ENCODE results near the gene VPS9D1.

DNA sequence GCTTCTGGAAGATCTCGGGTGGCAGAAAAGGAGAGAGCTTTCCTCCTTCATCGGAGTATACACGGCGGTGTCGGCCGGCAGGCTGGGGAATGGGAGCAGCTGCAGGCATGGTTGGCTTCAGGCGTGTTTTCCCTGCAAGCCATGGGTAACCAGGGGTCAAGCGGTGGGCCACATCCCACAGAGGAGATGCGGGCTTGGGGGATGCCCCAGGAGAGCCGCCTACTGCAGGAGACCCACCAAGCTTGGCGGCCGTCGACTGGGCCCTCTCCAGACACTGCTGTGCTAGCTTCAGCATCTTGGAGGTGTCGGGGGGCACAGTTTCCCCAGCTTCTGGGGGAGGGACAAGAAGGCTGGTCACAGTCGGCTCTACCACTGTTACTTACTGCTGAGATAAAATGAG, 4.2 kb downstream of the VPS9D1 start:
- TF ChIP-seq CTCF (IDR thresholded peaks at IDR 0.05), result no peak
- TF ChIP-seq HOXA7 (CRISPR knock-in tag; IDR thresholded peaks at IDR 0.05), result no peak
- no peak for TF ChIP-seq CEBPB (IDR thresholded peaks at IDR 0.05)
- TF ChIP-seq POLR2A (IDR thresholded peaks at IDR 0.05; ENCODE audit: low read length), result no peak
- TF ChIP-seq MAFK (IDR thresholded peaks at IDR 0.05; ENCODE audit: partially characterized antibody), result no peak
- TF ChIP-seq RAD21 (conservative IDR thresholded peaks at IDR 0.05 in 1 of 2, IDR thresholded peaks at IDR 0.05 in 1 of 2), result no peak
- TF ChIP-seq REST (IDR thresholded peaks at IDR 0.05), result no peak
- no peak for TF ChIP-seq EP300 (IDR thresholded peaks at IDR 0.05)
- TF ChIP-seq NR3C1 (IDR thresholded peaks at IDR 0.05), result no peak

Measured in A549 (cell line).